Epithelial cell of esophagus (primary cell): Measurements from ENCODE around the gene CYP4F3.

Source experiments
- DNase-seq: peaks from one replicate; pipeline ENCODE4 v3.0.0; 2010; ENCODE audit warnings: low read depth
- H3K4me3 ChIP-seq: 2 replicates; pipeline ENCODE4 v1.5.1; 2011; ENCODE audit warnings: mild to moderate bottlenecking, low read length, control low read depth
- CTCF ChIP-seq: IDR thresholded peaks from 2 replicates; pipeline ENCODE4 v1.5.1; 2011; ENCODE audit warnings: low read depth, mild to moderate bottlenecking, low read length, control low read depth, inconsistent platforms; ENCODE audit not compliant: insufficient read depth; ENCODE audit errors: missing control alignments

The CYP4F3 gene

GRCh38 chr19:15652559-15653278, 12.0 kb downstream of the CYP4F3 start:
- no peak for TF ChIP-seq CTCF
- no peak for DNase-seq
- H3K4me3 ChIP-seq, result no peak overlapping the region

GRCh38 chr19:15656467-15656866, 15.8 kb downstream of the CYP4F3 start:
- H3K4me3 ChIP-seq, result no peak overlapping the region
- TF ChIP-seq CTCF, result no peak
- no peak for DNase-seq

GRCh38 chr19:15663247-15663646, 22.6 kb downstream of the CYP4F3 start:
- no peak for DNase-seq
- TF ChIP-seq CTCF, result no peak
- no peak overlapping the region for H3K4me3 ChIP-seq

GRCh38 chr19:15666186-15666585, 25.5 kb downstream of the CYP4F3 start:
- no peak overlapping the region for H3K4me3 ChIP-seq
- no peak for TF ChIP-seq CTCF
- no peak for DNase-seq

GRCh38 chr19:15666883-15667282, 26.2 kb downstream of the CYP4F3 start:
- no peak for DNase-seq
- no peak for TF ChIP-seq CTCF
- H3K4me3 ChIP-seq, result no peak overlapping the region

- H3K4me3 ChIP-seq, result no peak overlapping the region
- no peak for DNase-seq
- no peak for TF ChIP-seq CTCF
These were observed 28.7 kb downstream of the CYP4F3 start for GRCh38 chr19:15669440-15669839.

DNA sequence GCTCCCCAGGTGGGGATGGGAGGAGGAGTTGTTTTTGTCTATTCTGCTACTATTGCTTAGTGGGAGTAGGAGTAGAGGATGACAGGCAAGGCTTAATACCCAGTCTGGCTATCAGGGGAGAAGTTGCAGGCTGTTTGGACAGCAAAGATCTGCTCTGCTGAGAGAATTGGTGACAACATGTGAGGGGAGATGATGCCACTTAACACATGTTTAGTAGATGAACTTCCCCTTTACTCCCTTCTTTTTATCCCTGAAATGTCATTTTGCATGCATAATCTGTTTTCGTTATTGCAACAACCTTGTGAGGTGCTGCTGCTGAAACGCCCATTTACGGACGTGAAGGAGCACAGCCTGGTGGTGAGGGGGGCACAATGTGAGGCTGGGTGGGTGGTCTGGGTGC, 29.2 kb downstream of the CYP4F3 start:
- no peak overlapping the region for H3K4me3 ChIP-seq
- DNase-seq, result no peak
- TF ChIP-seq CTCF, result no peak
